Glomerular visceral epithelial cell (primary cell): Measurements from ENCODE around the gene ZNF598.
"Not testable (repeated sequence)": the region's sequence is repeated elsewhere in the genome, so short reads cannot be mapped to it uniquely, and the experiment has no call there.

ENCODE experiments used
- DNase-seq: peaks from one replicate; pipeline ENCODE4 v3.0.0-alpha.2; 2016; ENCODE audit errors: extremely low spot score

ZNF598 gene

DNA sequence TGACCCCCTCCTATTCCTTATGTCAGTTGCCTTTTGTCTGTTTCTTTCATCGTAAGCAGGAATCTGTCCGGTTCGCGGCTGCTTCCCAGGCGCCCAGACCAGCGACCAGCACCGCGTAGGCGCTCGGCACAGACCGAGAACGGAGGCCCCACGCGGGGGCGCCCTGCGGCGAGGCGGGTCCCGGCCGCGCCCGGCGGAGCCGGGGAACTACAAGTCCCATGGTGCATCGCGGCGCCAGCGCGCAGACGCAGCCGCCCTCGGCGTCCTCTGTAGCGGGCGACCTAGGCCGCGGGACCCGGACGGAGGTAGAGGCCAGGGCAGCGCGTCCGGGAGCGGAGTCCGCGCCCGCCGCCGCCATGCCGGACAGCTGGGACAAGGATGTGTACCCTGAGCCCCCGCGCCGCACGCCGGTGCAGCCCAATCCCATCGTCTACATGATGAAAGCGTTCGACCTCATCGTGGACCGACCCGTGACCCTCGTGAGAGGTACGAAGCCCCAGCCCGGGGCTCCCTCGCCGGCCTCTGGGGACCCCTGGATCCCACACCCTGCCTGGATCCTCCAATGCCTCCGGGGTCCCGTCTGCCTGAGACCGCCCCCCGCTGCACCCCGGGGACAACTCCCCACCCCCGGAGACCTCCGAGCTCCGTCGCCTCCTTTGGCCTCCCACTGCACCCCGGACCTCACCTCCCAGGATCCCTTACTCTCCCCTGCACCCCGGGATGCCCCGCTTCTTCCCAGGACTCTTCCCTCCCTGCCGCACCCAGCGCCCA, 50.2 kb downstream of the ZNF598 start, which contains the start of gene NDUFB10:
TSS of gene NDUFB10 (plus strand) at position 270 of the 771 bp plus-strand sequence. CDS start at position 357, 87 bp downstream.
- peak; percentile 88 for DNase-seq

GRCh38 chr16:1958715-1959268, 50.8 kb downstream of the ZNF598 start:
- no peak for DNase-seq

DNA sequence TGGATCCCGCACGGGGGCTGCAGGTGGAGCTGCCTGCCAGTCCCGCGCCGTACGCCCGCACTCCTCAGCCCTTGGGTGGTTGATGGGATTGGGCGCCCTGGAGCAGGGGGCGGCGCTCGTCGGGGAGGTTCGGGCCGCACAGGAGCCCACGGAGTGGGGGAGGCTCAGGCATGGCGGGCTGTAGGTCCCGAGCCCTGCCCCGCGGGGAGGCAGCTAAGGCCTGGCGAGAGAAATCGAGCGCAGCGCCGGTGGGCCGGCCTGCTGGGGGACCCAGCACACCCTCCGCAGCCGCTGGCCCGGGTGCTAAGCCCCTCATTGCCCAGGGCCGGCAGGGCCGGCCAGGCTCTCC, 51.5 kb downstream of the ZNF598 start:
- not testable (repeated sequence) for DNase-seq

DNA sequence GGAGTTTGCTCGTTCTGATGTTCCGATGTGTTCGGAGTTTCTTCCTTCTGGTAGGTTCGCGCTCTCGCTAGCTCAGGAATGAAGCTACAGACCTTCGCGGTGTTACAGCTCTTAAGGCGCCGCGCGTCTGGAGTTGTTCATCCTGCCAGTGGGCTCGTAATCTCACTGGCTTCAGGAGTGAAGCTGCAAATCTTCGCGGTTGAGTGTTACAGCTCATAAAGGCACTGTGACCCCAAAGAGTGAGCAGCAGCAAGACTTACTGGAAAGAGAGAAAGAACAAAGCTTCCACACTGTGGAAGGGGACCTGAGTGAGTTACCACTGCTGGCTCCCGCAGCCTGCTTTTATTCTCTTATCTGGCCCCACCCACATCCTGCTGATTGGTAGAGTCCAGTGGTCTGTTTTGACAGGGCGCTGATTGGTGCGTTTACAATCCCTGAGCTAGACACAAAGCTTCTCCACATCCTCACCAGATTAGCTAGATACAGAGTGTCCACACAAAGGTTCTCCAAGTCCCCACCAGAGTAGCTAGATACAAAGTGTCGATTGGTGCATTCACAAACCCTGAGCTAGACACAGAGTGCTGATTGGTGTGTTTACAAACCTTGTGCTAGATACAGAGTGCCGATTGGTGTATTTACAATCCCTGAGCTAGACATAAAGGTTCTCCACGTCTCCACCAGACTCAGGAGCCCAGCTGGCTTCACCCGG, 52.0 kb downstream of the ZNF598 start:
- DNase-seq: not testable (repeated sequence)

GRCh38 chr16:1953734-1954133, 55.9 kb downstream of the ZNF598 start:
- no peak for DNase-seq

DNA sequence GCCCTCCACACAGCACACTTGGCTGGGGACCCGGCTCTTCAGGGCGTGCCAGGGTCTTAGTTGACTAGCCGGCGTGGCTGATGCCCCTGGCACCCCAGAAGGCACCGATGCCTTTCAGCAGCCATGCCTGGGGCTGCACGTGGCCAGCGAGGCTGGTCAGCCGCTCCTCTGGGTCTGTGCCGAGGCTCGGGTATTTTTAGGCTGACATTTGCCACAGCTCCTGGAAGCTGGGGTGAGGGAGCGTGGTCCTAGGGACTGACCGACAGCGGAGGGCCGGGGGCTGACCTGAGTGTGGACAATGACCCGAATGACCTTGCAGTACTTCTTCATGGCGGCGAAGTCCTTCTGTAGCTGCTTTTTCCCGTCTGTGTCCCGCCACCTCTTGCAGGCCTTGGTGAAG, 59.1 kb downstream of the ZNF598 start:
- DNase-seq: no peak

- DNase-seq: no peak
Observed at GRCh38 chr16:1950047-1950446, 59.6 kb downstream of the ZNF598 start.

GRCh38 chr16:1949507-1949906, 60.1 kb downstream of the ZNF598 start:
- no peak for DNase-seq
